Measurements from ENCODE around the gene CEP72.

- TF ChIP-seq POLR2A (IDR thresholded peaks at IDR 0.05) (no peak), CTCF (IDR thresholded peaks at IDR 0.05) (no peak)
These were observed 20.0 kb upstream of the CEP72 start for GRCh38 chr5:592158-592557.

Measured in breast epithelium (tissue), 3 donors.